ENCODE results near the gene PIAS4.

GRCh38 chr19:4018140-4018613, 10.6 kb downstream of the PIAS4 start:
- TF ChIP-seq CTCF (IDR thresholded peaks at IDR 0.05), result no peak
- no peak for TF ChIP-seq EZH2 (IDR thresholded peaks at IDR 0.05)
